ENCODE data around the gene HSF2. TPM values are rescaled to one million over a fixed set of nuclear protein-coding genes. Genes with fewer than 3 reads are reported as not detected.

The HSF2 gene
- total and polyA plus RNA-seq, 2 of the 13 experiments (the other 11 are each of a cell fraction or from before 2014, with no cell fraction given) = 24.8 to 26.4 TPM

DNA sequence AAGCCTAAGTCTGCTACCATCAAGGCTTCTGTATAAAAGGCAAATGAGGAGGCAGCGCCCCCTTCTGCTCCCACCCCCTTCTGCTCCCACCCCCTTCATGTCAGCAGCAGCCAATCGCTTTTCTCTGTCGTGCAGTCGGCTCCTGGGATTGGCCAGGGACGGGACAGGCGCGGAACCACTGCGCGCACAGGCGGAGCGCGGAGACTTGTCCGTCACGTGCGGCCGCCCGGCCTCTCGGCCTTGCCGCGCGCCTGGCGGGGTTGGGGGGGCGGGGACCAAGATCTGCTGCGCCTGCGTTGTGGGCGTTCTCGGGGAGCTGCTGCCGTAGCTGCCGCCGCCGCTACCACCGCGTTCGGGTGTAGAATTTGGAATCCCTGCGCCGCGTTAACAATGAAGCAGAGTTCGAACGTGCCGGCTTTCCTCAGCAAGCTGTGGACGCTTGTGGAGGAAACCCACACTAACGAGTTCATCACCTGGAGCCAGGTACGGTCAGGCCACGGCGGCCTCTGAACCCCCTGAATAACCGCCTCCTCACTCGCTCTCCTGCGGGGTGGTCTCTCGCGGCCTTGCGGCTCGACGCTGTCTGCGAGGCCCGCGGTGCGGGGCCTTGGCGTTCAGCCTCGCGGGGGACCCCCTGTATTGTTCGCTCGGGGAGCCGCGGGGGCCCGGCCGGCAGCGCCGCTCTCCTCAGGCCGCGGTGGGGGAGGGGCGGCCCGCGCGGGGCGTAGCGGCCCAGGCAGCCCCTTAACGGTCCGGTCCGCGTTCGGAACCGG is at the start of gene HSF2 (continued):
- TF ChIP-seq REXO4 (CRISPR knock-in tag; IDR thresholded peaks at IDR 0.05; ENCODE audit: borderline replicate concordance) = no peak
- TF ChIP-seq ARNT2 (CRISPR knock-in tag; IDR thresholded peaks at IDR 0.05; ENCODE audit: low read depth) = peak; percentile 87
- peak; percentile 91 for TF ChIP-seq ZFP90 (CRISPR knock-in tag; IDR thresholded peaks at IDR 0.05; ENCODE audit: borderline replicate concordance)
- TF ChIP-seq, protein P1, sequence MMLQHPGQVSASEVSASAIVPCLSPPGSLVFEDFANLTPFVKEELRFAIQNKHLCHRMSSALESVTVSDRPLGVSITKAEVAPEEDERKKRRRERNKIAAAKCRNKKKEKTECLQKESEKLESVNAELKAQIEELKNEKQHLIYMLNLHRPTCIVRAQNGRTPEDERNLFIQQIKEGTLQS (CRISPR knock-in tag; IDR thresholded peaks at IDR 0.05) = no peak; the same call in 1 of the 2 replicates
- TF ChIP-seq TBP (CRISPR knock-in tag; IDR thresholded peaks at IDR 0.05) = no peak
- TF ChIP-seq ZNF552 (CRISPR knock-in tag; IDR thresholded peaks at IDR 0.05; ENCODE audit: borderline replicate concordance) = no peak
- 0 out of 2 replicates have a peak, but pooled peaks have one; percentile 59 for TF ChIP-seq U2AF2 (IDR thresholded peaks at IDR 0.05; ENCODE audit: low read depth, low read length)
- 0 out of 2 replicates have a peak, but pooled peaks have one; percentile 48 for TF ChIP-seq ZNF124 (CRISPR knock-in tag; IDR thresholded peaks at IDR 0.05)
- no peak for TF ChIP-seq SIN3B (IDR thresholded peaks at IDR 0.05; ENCODE audit: low read length)
- TF ChIP-seq NAIF1 (CRISPR knock-in tag; IDR thresholded peaks at IDR 0.05; ENCODE audit: borderline replicate concordance) = peak; percentile 87; the same call in 1 of the 2 replicates
- peak; percentile 85; the same call in 1 of the 2 replicates for TF ChIP-seq ZSCAN20 (CRISPR knock-in tag; IDR thresholded peaks at IDR 0.05; ENCODE audit: borderline replicate concordance)
- TF ChIP-seq ARNT (IDR thresholded peaks at IDR 0.05) = no peak
- TF ChIP-seq MEIS1 (CRISPR knock-in tag; IDR thresholded peaks at IDR 0.05; ENCODE audit: borderline replicate concordance) = no peak
- TF ChIP-seq, protein P2, sequence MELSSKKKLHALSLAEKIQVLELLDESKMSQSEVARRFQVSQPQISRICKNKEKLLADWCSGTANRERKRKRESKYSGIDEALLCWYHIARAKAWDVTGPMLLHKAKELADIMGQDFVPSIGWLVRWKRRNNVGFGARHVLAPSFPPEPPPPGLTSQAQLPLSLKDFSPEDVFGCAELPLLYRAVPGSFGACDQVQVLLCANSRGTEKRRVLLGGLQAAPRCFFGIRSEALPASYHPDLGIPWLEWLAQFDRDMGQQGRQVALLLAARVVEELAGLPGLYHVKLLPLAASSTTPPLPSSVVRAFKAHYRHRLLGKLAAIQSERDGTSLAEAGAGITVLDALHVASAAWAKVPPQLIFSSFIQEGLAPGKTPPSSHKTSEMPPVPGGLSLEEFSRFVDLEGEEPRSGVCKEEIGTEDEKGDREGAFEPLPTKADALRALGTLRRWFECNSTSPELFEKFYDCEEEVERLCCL (CRISPR knock-in tag; IDR thresholded peaks at IDR 0.05; ENCODE audit: borderline replicate concordance) = peak; percentile 73; the same call in 1 of the 2 replicates
- peak; percentile 66; the same call in 1 of the 2 replicates for TF ChIP-seq ZBTB7B (CRISPR knock-in tag; IDR thresholded peaks at IDR 0.05)
- peak; percentile 97; the same call in 1 of the 2 replicates for TF ChIP-seq NFKB2 (CRISPR knock-in tag; IDR thresholded peaks at IDR 0.05; ENCODE audit: borderline replicate concordance)
- no peak for TF ChIP-seq SP1 (IDR thresholded peaks at IDR 0.05)
- TF ChIP-seq SP1 (CRISPR knock-in tag; IDR thresholded peaks at IDR 0.05) = no peak; the same call in 1 of the 2 replicates
- TF ChIP-seq KDM6A (CRISPR knock-in tag; IDR thresholded peaks at IDR 0.05; ENCODE audit: low read depth) = no peak
- TF ChIP-seq ZNF557 (CRISPR knock-in tag; IDR thresholded peaks at IDR 0.05) = no peak; the same call in 1 of the 2 replicates
- no peak for TF ChIP-seq RORA (CRISPR knock-in tag; IDR thresholded peaks at IDR 0.05)
- TF ChIP-seq ZSCAN9 (CRISPR knock-in tag; IDR thresholded peaks at IDR 0.05; ENCODE audit: borderline replicate concordance) = peak; percentile 67; the same call in 1 of the 2 replicates
- TF ChIP-seq SNAI1 (CRISPR knock-in tag; IDR thresholded peaks at IDR 0.05; ENCODE audit: borderline replicate concordance) = no peak
- TF ChIP-seq TRIM24 (CRISPR knock-in tag; IDR thresholded peaks at IDR 0.05) = no peak
- no peak for TF ChIP-seq MED8 (CRISPR knock-in tag; IDR thresholded peaks at IDR 0.05; ENCODE audit: insufficient replicate concordance)
